ENCODE data around the gene CMC1.

CMC1 gene

GRCh38 chr3:28300345-28300962 is 59.0 kb downstream of the CMC1 start:
- no peak for DNase-seq (ENCODE audit: low read depth)

- no peak for DNase-seq (ENCODE audit: low read depth)
Measured at GRCh38 chr3:28301688-28302087, 60.3 kb downstream of the CMC1 start.

GRCh38 chr3:28308196-28308595 is 66.8 kb downstream of the CMC1 start:
- no peak for DNase-seq (ENCODE audit: low read depth)

- no peak for DNase-seq (ENCODE audit: low read depth)
Measured at GRCh38 chr3:28315711-28316110, 74.3 kb downstream of the CMC1 start.

- no peak for DNase-seq (ENCODE audit: low read depth)
Measured at GRCh38 chr3:28316226-28316625, 74.8 kb downstream of the CMC1 start.

- no peak for DNase-seq (ENCODE audit: low read depth)
Measured at GRCh38 chr3:28317438-28318022, 76.1 kb downstream of the CMC1 start.

GRCh38 chr3:28320981-28321380 is 79.6 kb downstream of the CMC1 start:
- DNase-seq (ENCODE audit: low read depth) = no peak

- DNase-seq (ENCODE audit: low read depth) = no peak
Measured at GRCh38 chr3:28322464-28322863, 81.0 kb downstream of the CMC1 start.

- DNase-seq (ENCODE audit: low read depth) = no peak
Measured at GRCh38 chr3:28326458-28326926, 85.1 kb downstream of the CMC1 start.

GRCh38 chr3:28328188-28329151 is 87.1 kb downstream of the CMC1 start:
- no peak for DNase-seq (ENCODE audit: low read depth)

- no peak for DNase-seq (ENCODE audit: low read depth)
Measured at GRCh38 chr3:28334552-28334951, 93.1 kb downstream of the CMC1 start.

- DNase-seq (ENCODE audit: low read depth) = no peak
Measured at GRCh38 chr3:28335246-28335645, 93.8 kb downstream of the CMC1 start.

GRCh38 chr3:28337230-28337629 is 95.8 kb downstream of the CMC1 start:
- no peak for DNase-seq (ENCODE audit: low read depth)

- DNase-seq (ENCODE audit: low read depth) = no peak
Measured at GRCh38 chr3:28343144-28343543, 101.7 kb downstream of the CMC1 start.

- no peak for DNase-seq (ENCODE audit: low read depth)
Measured at GRCh38 chr3:28345690-28346089, 104.3 kb downstream of the CMC1 start.

- DNase-seq (ENCODE audit: low read depth) = no peak
Measured at GRCh38 chr3:28347374-28348264, 106.2 kb downstream of the CMC1 start.

- no peak for DNase-seq (ENCODE audit: low read depth)
Measured at GRCh38 chr3:28348265-28348628, 106.8 kb downstream of the CMC1 start.

- DNase-seq (ENCODE audit: low read depth) = peak; percentile 85
Measured at GRCh38 chr3:28348629-28349468, 107.4 kb downstream of the CMC1 start, which contains the start of the genes AZI2 and ZCWPW2. AZI2 (minus strand) TSS chr3:28348824; CDS start chr3:28340617, 8,207 bp downstream. ZCWPW2 (plus strand) TSS chr3:28348721; CDS start chr3:28413069, 64,348 bp downstream.

GRCh38 chr3:28349469-28350000 is 108.1 kb downstream of the CMC1 start:
- DNase-seq (ENCODE audit: low read depth) = no peak

Measured in activated T-helper 1 cell treated with Interleukin-2 at 50 U/mL for 16 hours (primary cell).